ENCODE results near the gene TRIM72. TPM values are rescaled to one million over a fixed set of nuclear protein-coding genes. Genes with fewer than 3 reads are reported as not detected.

The TRIM72 gene
- total and polyA plus RNA-seq, 7 experiments from 2014 or later, result 0.24 TPM; not detected in 6

DNA sequence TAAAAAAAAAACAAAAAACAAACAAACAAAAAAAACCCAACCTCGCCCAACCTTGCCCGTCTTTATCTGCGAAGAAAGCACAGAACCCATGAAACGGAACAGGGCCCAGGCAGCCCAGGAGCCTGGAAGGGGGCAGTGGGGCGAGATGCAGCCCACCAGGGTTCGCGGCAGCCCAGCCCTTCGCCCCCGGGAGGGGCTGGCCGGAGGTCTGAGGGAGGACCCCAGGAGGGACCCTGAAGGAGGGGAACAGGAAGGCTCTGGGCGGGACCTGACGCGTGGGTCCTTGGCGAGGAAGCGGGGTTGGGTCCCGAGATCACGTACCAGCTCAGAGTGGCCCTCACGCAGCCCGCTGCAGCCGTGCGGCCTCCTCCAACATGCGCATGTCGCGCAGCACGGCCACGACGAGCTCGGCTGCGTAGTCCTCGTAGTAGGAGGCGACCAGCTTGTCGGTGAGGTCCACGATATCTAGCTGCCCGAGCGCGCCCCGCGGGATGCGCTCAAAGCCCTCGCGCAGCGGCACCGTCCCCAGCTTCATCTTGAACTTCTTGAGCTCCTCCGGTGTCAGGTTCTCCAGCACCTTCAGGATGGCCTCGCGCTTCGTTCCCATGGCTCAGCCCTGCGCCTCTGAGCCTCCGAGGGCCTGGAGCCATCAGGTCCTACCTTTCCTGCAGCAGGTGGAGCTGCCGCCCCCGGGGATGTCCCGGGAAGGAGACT is 2.7 kb downstream of the TRIM72 start, which contains the start of gene PYDC1:
Gene PYDC1 (minus strand): TSS at position 714 of the 714 bp plus-strand sequence. CDS start 107 bp downstream, at position 607.
- H3K36me3 Mint-ChIP-seq, result peaks cover 0 to 3% (median 0%) of the 10 kb centered on the region in 5 donors
- peak within 1 kb of the TSS in 2 of 9 donors; percentile 17 to 62 for H3K27ac Mint-ChIP-seq
- intact Hi-C loops (cut with micrococcal nuclease), result no loop called here
- peak within 1 kb of the TSS; percentile 70 to 88 (median 81) for H3K4me3 Mint-ChIP-seq
- POLR2A ChIA-PET, result interaction anchor here (0.6 to 4.8 kb wide), 7 partner anchors 15 to 236 kb away, joined by 3 to 22 read pairs (median 4); partner anchors contain the start of genes FUS and PYCARD
- Histone ChIP-seq H3K27me3 (ENCODE audit: control insufficient read depth in 2 of 2, insufficient read depth in 2 of 2, low read length in 2 of 2) (peaks cover 11 to 19% of the 10 kb centered on the region in 2 donors), H3K27ac (ENCODE audit: low read depth, low read length) (no peak within 1 kb of the TSS), H3K9me3 (ENCODE audit: control insufficient read depth in 2 of 3, low read length in 3 of 3) (no peaks in the 10 kb centered on the region), H3K36me3 (ENCODE audit: control insufficient read depth in 2 of 3, insufficient read depth in 3 of 3, low read length in 3 of 3) (no peaks in the 10 kb centered on the region), H3K4me1 (ENCODE audit: control insufficient read depth in 2 of 2, insufficient read depth in 2 of 2, low read length in 2 of 2) (peaks cover 18 to 25% of the 10 kb centered on the region in 2 donors), H3K4me3 (ENCODE audit: low read length) (peak within 1 kb of the TSS; percentile 48)
- H3K27me3 Mint-ChIP-seq, result peaks cover 42 to 64% (median 47%) of the 10 kb centered on the region in 5 donors
- H3K9me3 Mint-ChIP-seq, result no peaks in the 10 kb centered on the region
- CTCF ChIA-PET, result interaction anchor here (0.6 to 0.7 kb wide), 2 partner anchors 15 to 115 kb away, joined by 6 to 7 read pairs; no protein-coding TSS in a partner anchor
- DNase-seq (no peak), ATAC-seq (peak; percentile 45)
- H3K4me1 Mint-ChIP-seq, result peaks cover 17 to 38% (median 19%) of the 10 kb centered on the region in 7 donors

- ATAC-seq (no peak), DNase-seq (no peak)
- H3K4me3 ChIP-seq (ENCODE audit: low read length), result peak overlapping the region; percentile 48
- no peaks in the 10 kb centered on the region for H3K9me3 ChIP-seq (ENCODE audit: control insufficient read depth in 2 of 3, low read length in 3 of 3)
- intact Hi-C loops (cut with micrococcal nuclease), result no loop called here
- no peaks in the 10 kb centered on the region for H3K36me3 ChIP-seq (ENCODE audit: control insufficient read depth in 2 of 3, insufficient read depth in 3 of 3, low read length in 3 of 3)
- Mint-ChIP-seq H3K36me3 (no peaks in the 10 kb centered on the region), H3K9me3 (no peaks in the 10 kb centered on the region), H3K4me3 (peak overlapping the region; percentile 70 to 83 (median 79)), H3K27me3 (peaks cover 42 to 69% (median 50%) of the 10 kb centered on the region in 5 donors), H3K27ac (no peak overlapping the region), H3K4me1 (peaks cover 15 to 34% (median 18%) of the 10 kb centered on the region in 7 donors)
- ChIA-PET POLR2A (interaction anchor here (0.6 to 4.8 kb wide), 4 partner anchors 15 to 140 kb away, joined by 3 to 22 read pairs (median 8); partner anchors contain the start of genes FUS and PYCARD), CTCF (interaction anchor here (0.6 to 0.7 kb wide), 2 partner anchors 16 to 116 kb away, joined by 6 to 7 read pairs; no protein-coding TSS in a partner anchor)
- H3K27ac ChIP-seq (ENCODE audit: low read depth, low read length), result no peak overlapping the region
- H3K4me1 ChIP-seq (ENCODE audit: control insufficient read depth in 2 of 2, insufficient read depth in 2 of 2, low read length in 2 of 2), result peaks cover 18 to 25% of the 10 kb centered on the region in 2 donors
- H3K27me3 ChIP-seq (ENCODE audit: control insufficient read depth in 2 of 2, insufficient read depth in 2 of 2, low read length in 2 of 2), result peaks cover 11 to 19% of the 10 kb centered on the region in 2 donors
Measured at GRCh38 chr16:31217136-31217530, 3.2 kb downstream of the TRIM72 start.

DNA sequence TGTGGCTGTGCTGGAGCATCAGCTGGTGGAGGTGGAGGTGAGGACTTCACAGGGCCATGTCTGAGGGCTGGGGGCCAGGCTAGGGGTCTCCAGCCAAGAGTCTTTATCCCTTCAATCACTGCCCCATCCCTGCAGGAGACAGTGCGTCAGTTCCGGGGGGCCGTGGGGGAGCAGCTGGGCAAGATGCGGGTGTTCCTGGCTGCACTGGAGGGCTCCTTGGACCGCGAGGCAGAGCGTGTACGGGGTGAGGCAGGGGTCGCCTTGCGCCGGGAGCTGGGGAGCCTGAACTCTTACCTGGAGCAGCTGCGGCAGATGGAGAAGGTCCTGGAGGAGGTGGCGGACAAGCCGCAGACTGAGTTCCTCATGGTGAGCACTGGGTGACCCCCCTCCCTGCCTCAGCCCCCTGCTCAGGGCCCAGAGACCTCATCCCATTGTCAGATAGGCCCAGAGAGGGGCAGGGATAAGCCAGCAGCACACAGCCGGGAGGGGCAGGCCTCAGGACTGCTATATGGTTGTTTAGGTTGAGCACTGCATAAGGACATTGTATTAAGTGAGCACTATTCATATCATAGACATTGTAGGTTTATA is 5.3 kb downstream of the TRIM72 start:
- ATAC-seq (no peak), DNase-seq (no peak)
- Mint-ChIP-seq H3K4me3 (no peak overlapping the region), H3K27ac (no peak overlapping the region), H3K36me3 (no peaks in the 10 kb centered on the region), H3K4me1 (peaks cover 15 to 21% (median 18%) of the 10 kb centered on the region in 7 donors), H3K27me3 (peaks cover 36 to 58% (median 48%) of the 10 kb centered on the region in 5 donors), H3K9me3 (no peaks in the 10 kb centered on the region)
- Histone ChIP-seq H3K9me3 (ENCODE audit: control insufficient read depth in 2 of 3, low read length in 3 of 3) (no peaks in the 10 kb centered on the region), H3K27me3 (ENCODE audit: control insufficient read depth in 2 of 2, insufficient read depth in 2 of 2, low read length in 2 of 2) (peaks cover 11 to 19% of the 10 kb centered on the region in 2 donors), H3K27ac (ENCODE audit: low read depth, low read length) (no peak overlapping the region), H3K4me1 (ENCODE audit: control insufficient read depth in 2 of 2, insufficient read depth in 2 of 2, low read length in 2 of 2) (peaks cover 18 to 25% of the 10 kb centered on the region in 2 donors), H3K4me3 (ENCODE audit: low read length) (no peak overlapping the region), H3K36me3 (ENCODE audit: control insufficient read depth in 2 of 3, insufficient read depth in 3 of 3, low read length in 3 of 3) (no peaks in the 10 kb centered on the region)
- ChIA-PET CTCF (interaction anchor here (0.7 kb wide), 1 partner anchor 220 kb away, joined by 3 read pairs; no protein-coding TSS in a partner anchor), POLR2A (no interaction called here)
- intact Hi-C loops (cut with micrococcal nuclease), result no loop called here

GRCh38 chr16:31221357-31222160 is 7.6 kb downstream of the TRIM72 start:
- peaks cover 6 to 8% of the 10 kb centered on the region in 2 donors for H3K4me1 ChIP-seq (ENCODE audit: control insufficient read depth in 2 of 2, insufficient read depth in 2 of 2, low read length in 2 of 2)
- ATAC-seq, result no peak
- intact Hi-C loops (cut with micrococcal nuclease), result no loop called here
- Mint-ChIP-seq H3K4me1 (peaks cover 4 to 9% (median 5%) of the 10 kb centered on the region in 7 donors), H3K9me3 (no peaks in the 10 kb centered on the region), H3K27ac (no peak overlapping the region), H3K27me3 (peaks cover 25 to 42% (median 39%) of the 10 kb centered on the region in 5 donors), H3K36me3 (no peaks in the 10 kb centered on the region), H3K4me3 (no peak overlapping the region)
- H3K27ac ChIP-seq (ENCODE audit: low read depth, low read length), result no peak overlapping the region
- H3K27me3 ChIP-seq (ENCODE audit: control insufficient read depth in 2 of 2, insufficient read depth in 2 of 2, low read length in 2 of 2), result peaks cover 11 to 13% of the 10 kb centered on the region in 2 donors
- H3K9me3 ChIP-seq (ENCODE audit: control insufficient read depth in 2 of 3, low read length in 3 of 3), result no peaks in the 10 kb centered on the region
- ChIA-PET POLR2A (no interaction called here), CTCF (interaction anchor here (0.6 kb wide), 1 partner anchor 10 kb away, joined by 5 read pairs; no protein-coding TSS in a partner anchor)
- no peak overlapping the region for H3K4me3 ChIP-seq (ENCODE audit: low read length)
- DNase-seq, result no peak
- no peaks in the 10 kb centered on the region for H3K36me3 ChIP-seq (ENCODE audit: control insufficient read depth in 2 of 3, insufficient read depth in 3 of 3, low read length in 3 of 3)

GRCh38 chr16:31223044-31223443 is 9.1 kb downstream of the TRIM72 start:
- H3K36me3 Mint-ChIP-seq, result no peaks in the 10 kb centered on the region
- ATAC-seq (no peak), DNase-seq (no peak)
- Histone ChIP-seq H3K27ac (ENCODE audit: low read depth, low read length) (no peak overlapping the region), H3K4me3 (ENCODE audit: low read length) (no peak overlapping the region), H3K4me1 (ENCODE audit: control insufficient read depth in 2 of 2, insufficient read depth in 2 of 2, low read length in 2 of 2) (no peaks in the 10 kb centered on the region), H3K27me3 (ENCODE audit: control insufficient read depth in 2 of 2, insufficient read depth in 2 of 2, low read length in 2 of 2) (peaks cover 0 to under 1% of the 10 kb centered on the region in 2 donors), H3K9me3 (ENCODE audit: control insufficient read depth in 2 of 3, low read length in 3 of 3) (no peaks in the 10 kb centered on the region), H3K36me3 (ENCODE audit: control insufficient read depth in 2 of 3, insufficient read depth in 3 of 3, low read length in 3 of 3) (no peaks in the 10 kb centered on the region)
- ChIA-PET POLR2A (no interaction called here), CTCF (no interaction called here)
- H3K27ac Mint-ChIP-seq, result no peak overlapping the region
- H3K4me1 Mint-ChIP-seq, result peaks cover 0 to under 1% (median 0%) of the 10 kb centered on the region in 7 donors
- H3K4me3 Mint-ChIP-seq, result no peak overlapping the region
- peaks cover 14 to 29% (median 27%) of the 10 kb centered on the region in 5 donors for H3K27me3 Mint-ChIP-seq
- intact Hi-C loops (cut with micrococcal nuclease), result no loop called here
- H3K9me3 Mint-ChIP-seq, result peaks cover 0 to 1% (median 0%) of the 10 kb centered on the region in 11 donors

Measured in naive thymus-derived CD4-positive, alpha-beta T cell (primary cell).